HG03280 (cell line): ENCODE data around the gene IL21R.

Experiments
- ATAC-seq: cut with Tn5 transposase; IDR thresholded peaks from one replicate; pipeline ENCODE4 v1.9.1; 2021; ENCODE audit warnings: mild to moderate bottlenecking, moderate library complexity; ENCODE audit not compliant: unreplicated experiment

Gene IL21R

DNA sequence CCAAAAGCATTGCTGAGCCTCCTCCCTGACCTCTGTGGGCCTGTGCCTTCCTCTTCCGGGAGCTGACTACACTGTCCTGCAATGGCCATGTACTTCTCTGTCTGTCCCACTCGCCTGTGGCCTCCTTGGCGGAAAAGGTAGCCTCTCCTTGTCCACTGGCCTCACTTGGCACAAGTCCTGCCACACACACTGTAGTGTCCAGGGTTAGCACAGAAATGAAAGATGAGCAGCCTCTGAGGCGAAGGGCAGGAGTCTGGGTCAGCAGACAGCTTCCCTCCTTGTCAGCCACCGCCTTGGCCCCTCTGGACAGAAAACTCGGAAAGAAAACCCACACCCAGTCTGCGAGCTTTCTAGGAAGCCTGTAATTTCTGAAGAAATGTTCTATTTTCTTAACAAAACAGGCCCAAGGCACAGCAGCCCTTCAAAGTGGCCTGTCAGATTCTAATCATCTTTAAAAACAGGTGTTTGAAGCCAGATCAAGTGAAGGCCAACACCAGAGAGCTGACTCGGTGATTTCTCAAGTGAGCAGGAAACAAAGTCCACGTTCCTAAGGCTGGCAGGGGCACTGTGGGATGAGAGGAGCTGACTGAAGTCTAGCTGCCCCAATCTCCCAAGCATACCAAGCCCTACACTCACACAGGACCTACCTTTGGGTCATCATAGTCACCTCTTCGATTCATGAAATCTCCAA, 80.6 kb downstream of the IL21R start:
- ATAC-seq = no peak

DNA sequence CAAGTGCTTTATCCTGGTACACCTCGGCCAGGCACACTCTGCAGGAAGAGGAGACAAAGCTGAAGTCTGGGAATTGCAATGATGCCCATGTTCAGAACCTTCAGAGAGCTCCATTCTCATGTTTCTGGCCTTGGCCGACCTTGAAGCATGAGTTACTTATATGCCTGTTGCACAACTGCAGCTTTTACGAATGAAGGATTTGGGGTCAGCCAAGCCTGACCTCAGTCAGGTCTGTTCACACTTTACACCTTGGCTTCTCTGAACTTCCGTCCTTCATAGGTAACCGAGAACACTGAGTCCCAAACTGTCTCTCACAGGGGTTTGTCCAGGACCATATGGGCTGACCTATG, 81.1 kb downstream of the IL21R start:
- no peak for ATAC-seq

- no peak for ATAC-seq
These were observed 81.7 kb downstream of the IL21R start for GRCh38 chr16:27483624-27484023.

DNA sequence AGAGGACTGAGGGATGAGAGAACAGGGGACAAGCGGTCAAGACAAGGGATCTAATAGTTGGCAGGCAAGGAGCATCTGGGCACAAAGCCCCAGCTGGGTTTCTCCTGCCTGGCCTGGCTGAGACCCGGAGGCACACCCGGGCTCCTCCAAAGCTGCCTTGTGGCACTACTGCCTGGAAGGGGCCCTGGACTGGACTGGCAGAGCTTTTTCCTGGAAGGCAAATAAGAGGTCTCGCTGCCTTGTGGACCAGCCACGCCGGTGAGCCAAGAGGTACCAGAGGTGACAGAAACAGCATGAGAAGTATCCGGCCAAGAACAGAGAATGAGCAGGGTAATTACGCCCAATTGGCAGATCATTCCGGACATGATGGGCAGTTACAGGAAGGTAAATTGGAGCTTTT, 83.2 kb downstream of the IL21R start:
- no peak for ATAC-seq

DNA sequence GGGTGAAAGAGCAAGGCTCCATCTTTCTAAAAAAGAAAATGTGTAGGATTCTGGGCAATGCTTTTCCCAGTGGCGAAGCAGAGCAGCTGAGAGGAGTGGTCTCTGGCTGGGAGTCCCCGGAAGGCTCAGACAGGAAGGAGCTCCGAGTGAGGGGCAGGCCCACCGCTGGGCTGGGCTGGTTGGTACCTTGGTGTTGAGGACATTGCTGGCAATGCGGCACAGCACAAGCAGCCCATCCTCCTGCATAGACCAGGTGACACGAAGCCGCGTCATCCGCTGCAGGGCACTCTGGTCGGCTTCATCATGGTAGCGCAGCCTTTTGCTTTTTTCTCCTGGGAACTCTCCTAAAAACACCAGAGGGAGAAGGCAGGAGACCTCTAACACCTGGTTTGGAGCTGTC, 83.8 kb downstream of the IL21R start:
- no peak for ATAC-seq

DNA sequence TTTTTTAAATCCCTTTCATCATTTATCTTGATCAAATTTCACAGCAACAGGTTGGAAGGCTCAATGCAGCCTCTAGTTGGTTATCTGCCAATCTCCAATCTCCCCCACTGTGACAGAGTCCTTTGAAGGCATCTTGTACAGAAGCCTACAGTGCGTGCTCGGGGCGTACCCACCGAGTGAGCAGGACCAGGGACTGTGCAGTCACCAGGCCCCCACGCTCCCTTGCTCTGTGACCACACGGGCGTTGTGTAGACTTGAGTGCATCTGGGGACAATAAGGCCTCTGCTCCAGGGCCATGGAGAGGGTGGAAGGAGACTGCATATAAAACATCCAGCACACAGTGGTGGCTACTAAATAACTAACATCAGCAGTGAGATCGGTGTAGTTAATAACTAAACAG, 84.4 kb downstream of the IL21R start:
- no peak for ATAC-seq

DNA sequence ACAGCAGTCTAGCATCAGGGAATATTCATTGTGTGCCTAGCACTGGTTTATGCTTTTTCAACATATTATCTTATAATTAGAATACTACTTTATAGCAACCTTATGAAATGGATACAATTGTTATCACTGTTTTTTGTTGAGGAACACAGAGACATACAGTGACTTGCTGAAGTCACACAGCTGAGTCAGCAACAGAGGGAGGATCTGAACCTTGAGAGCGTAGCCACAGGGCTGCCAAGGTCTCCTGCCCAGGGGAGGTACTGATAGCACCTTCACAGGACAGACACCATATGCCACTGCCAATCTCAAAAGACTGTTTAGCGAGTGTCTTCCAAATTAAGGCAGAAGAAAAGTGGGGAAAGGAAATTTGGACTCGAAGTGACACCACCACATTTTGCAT, 84.8 kb downstream of the IL21R start:
- ATAC-seq = no peak

DNA sequence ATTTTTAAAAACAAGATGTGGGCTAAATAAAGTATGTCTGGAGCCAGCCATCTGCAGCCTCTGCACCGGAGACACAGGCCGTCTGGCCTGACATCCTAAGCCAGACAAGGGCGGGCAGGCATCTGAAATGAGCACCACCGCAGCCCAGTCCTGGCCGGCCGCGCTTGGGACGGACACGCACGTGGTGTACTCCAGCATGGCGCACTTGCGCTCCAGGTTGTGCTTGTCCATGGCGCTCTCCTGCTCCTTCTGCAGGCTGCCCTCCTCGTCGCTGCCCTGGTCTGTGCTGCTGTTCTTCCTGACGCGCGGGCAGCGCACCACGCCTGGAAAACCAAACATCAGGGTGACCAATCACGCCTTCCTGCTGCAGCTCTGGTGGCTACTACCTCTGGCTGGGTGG, 87.4 kb downstream of the IL21R start:
- ATAC-seq = no peak

- no peak for ATAC-seq
These were observed 87.9 kb downstream of the IL21R start for GRCh38 chr16:27489906-27490305.

DNA sequence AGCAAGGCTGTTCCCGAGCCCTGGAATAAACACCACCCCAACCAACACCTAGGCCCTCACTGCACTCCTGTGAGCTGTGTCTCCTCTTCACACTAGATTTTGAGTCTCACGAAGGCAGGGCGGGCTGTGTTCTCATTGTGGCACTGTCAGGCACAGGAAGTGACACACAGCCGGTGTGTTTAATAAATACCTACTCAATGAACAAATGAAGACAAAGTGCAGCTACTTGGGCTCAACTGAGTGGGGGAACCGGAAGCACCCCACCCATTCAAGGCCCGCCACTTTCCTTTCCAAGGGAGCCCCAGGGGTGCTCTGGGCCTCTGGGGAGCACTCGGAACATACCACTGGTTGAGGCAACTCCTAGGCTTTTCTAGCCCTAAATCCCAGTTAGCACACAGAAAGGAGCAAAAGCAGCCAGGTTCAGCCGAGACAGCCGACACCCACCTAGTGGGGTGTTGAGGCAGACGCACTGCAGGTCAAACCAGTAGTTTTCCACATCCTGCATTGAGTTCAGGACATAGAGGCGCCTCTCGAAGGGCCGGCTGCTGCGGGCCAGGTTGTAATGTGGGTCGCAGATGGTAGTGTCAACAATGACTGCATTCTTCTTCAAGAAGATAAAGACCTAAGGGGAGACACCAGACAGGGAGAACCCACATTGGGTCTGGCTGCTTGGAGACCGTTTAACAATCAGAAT, 90.1 kb downstream of the IL21R start:
- no peak for ATAC-seq

GRCh38 chr16:27492588-27492979, 90.6 kb downstream of the IL21R start:
- ATAC-seq = no peak

DNA sequence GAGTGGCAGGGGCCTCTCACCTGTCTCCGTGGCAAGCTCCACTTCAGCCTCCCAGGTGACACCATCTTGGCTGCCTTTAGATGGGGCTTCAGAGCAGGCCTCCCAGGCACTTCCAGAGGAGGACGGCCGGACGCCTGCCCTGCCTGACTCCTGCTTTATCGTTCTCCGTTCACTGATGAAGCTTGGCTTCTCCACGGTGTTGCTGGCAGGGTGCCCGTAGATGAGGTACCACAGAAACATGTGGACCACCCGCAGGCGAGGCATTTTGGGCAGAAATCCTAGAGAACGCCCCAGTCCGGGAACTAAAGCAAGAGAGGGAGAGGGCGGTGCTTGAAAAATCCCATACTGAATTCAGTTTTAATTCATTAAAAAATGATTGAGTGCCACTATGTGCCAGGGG, 93.2 kb downstream of the IL21R start:
- ATAC-seq = no peak

DNA sequence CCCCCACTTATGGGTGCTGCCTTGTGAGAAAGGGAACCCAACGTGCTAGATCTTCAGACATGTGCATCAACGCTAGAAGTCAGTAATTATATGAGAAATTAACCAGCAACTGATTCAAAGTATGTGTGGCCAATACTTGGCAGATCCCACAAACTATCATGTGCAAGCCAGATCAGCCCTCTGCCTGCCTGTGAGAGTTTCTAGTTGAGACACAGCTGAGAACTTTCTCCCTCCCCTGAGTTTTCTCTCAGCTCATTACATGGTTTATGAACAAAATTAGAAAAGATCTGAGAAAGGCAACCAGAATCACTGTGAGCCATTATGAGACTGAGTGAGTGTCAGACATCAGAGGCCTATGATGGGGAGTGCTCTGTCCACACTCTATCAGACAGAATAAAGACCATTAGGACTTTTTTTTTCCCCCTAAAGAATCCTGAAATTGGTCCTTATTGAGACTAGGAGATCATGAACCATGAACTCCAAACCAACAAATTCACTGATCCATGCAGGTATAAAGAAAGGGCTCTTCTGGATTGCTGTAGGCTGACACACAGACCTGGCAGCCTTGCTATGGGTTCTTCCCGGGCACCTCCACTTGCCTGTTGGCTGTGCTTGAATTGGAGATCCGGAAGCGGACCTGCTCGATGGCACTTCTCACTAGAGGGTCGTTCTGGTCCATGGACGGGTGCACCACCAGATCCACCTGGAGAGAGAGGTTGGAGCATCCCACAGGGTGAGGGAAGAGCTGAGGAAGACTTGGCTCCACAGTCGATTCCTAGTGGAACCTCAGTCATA, 96.3 kb downstream of the IL21R start:
- ATAC-seq = no peak

DNA sequence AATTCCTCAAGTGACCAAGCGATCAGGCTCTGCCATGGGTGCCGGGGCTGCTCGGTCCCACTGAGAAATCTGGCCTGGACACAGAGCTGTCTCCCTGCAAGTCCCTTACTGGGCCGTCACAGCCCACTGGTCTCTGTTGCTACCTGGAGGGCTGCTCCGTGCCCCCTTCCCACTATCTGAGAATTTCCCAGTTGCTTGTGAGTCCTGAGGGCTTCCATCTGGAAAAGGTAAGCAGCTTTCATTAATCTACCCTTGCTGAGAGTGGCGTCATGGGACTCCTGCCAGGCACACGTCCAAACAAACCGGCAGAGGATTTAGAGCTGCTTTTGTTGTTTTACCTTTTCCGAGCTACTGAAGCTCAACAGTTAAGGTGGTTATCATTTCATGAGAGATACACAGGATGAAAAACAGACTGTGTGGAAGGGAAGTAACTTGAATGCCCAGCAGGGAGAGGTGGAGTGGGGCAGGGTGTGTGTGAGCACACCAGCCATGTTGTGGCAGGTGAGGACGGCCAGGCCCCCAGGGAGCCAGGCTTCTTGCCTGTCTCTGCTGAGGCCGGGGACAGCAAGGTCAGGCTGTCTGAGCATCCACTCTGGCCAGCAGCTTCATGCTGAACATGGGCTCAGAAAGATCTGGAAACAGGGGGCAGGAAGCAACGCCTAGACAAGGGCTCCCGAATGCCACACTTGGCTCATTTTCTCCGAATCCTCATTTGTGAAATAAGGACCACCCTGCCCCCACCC, 97.1 kb downstream of the IL21R start:
- no peak for ATAC-seq

DNA sequence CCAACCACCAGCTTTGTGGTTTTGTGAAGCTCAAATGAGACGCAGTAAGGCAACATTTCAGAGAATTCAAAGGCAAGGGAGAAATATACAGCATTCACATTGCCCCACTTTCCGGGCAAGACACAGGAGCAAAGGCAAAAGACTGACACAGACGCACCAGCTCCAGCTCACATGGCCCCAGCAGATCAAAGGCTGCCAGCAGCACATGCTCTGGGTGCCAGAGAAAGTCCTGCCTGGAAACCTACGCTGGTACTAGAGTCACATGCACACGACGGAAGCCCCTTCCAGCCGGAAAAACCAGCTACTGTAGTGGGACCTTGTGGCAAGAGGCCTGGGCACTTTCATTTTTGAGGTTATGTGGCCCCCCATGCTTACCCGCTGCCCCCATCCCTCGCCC, 97.7 kb downstream of the IL21R start:
- ATAC-seq = no peak

DNA sequence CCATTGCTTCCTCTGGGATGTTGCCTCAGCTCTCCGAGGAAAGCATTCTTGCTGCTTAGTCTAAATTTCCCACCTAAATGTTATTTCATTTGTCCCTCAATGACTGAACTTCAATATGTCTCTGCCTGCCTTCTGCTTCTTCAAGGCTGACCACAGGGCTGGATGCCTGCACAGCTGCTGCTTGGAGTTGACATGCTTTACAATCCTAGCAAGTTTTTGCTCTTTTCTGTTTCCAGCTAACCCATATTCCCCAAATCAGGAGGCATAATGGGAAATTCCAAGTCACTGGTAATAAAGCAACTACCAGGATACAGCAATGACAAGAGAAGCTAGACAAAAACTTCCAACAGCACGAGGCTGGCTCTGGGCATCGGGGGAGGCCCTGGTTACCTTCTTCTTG, 98.8 kb downstream of the IL21R start:
- ATAC-seq = no peak
